Measurements from ENCODE around the gene MASTL.

The MASTL gene

GRCh38 chr10:27225642-27226257, 70.6 kb downstream of the MASTL start:
- no peak for DNase-seq

DNA sequence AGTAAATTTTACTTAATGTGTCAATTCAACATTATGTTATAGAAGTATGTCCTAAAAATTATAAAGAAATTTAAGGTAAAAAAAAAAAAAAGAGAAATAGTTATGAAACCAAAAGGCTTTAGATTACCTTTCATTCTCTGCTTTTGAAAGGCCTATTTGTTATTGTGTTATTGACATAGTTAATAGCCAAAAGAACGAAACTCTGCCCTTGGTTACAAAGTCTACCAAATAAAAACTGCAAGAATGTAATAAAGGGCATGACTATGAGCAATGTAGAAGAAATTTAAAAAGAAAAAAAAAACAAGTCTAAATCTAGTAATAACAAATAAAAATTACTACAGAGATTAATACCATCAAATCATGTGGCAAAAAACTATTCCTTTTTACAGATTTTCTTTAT, 74.9 kb downstream of the MASTL start:
- no peak for DNase-seq

DNA sequence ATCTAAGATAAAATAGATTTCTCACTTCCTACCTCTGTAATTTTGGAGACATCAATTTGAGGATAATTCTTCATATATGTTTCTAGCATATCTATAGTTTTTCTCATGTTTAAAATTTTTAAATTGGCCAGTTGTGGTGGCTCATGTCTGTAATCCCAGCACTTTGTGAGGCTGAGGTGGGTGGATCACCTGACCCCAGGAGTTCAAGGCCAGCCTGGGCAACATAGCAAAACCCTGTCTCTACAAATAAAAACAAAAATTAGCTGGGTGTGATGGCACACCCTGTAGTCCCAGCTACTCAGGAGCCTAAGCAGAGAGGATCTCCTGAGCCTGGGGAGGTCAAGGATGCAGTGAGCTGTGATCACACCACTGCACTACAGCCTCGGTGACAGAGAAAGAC, 80.6 kb downstream of the MASTL start:
- DNase-seq, result no peak
